Uterus (tissue), 2 donors: ENCODE results near the gene BPIFA1.

Experiments used
- CTCF ChIP-seq, 4 experiments: fragments of 200-600 bp in 2 of 4; fragments of 450-650 bp in 2 of 4; sonication (generic) in 2 of 4; IDR thresholded peaks; one replicate each; pipeline ENCODE4 v1.5.1; 2016 to 2019; ENCODE audit warnings: antibody characterized with exemption in 4 of 4, mild to moderate bottlenecking in 2 of 4, moderate library complexity in 1 of 4
- POLR2A ChIP-seq, 2 donors: fragments of 450-650 bp; IDR thresholded peaks; one replicate each; pipeline ENCODE4 v1.6.1; 2016; ENCODE audit warnings: antibody characterized with exemption in 2 of 2, mild to moderate bottlenecking in 1 of 2, moderate library complexity in 1 of 2

GRCh38 chr20:33280000-33280680 is 44.3 kb downstream of the BPIFA1 start:
- TF ChIP-seq POLR2A (IDR thresholded peaks at IDR 0.05) (no peak), CTCF (IDR thresholded peaks at IDR 0.05) (no peak)
